ENCODE results near the gene CCDC134.
A peak's percentile ranks its signal among the peaks of the same experiment; 100 is the strongest.
"Not testable (repeated sequence)": the region's sequence is repeated elsewhere in the genome, so short reads cannot be mapped to it uniquely, and the experiment has no call there.

The CCDC134 gene

DNA sequence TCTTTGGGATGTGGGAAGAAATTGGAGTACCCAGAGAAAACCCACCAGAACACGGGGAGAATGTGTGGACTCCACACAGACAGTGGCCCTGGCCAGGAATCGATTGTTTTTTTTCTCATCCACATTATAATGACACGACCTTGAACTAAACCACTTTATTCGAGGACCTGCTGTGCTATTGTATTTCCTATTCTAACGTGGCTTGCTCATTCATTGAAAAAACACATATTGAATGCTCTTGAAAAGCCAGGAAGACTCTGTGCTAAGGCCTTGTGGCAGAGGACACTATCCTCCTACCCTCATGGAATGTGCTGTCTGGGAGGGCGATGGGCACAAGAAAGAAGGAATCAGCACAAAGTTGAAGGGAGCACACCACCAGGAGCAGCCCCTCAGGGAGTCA lies 23.3 kb downstream of the CCDC134 start:
- no peak for DNase-seq (ENCODE audit: low read depth)

GRCh38 chr22:41825376-41825775 lies 24.9 kb downstream of the CCDC134 start:
- DNase-seq (ENCODE audit: low read depth), result no peak

DNA sequence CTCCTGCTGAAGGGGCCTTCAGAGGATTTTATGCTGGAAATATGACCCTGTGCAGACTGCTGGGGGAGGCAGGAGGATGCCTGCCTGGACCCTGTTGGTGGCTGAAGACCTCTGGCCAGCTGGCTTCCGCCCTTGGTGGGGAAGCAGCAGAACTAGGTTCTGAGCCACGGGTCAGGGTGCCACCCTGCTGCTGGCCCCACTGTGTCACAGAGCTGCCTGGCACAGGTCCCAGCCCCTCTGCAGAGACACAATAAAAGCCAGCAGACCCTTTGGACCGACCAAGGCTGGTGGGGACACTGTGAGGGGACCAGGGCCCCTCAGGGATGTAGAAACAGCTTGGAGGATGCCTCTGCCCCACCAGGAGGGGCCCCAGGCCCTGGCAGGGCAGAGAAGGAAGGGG lies 25.5 kb downstream of the CCDC134 start:
- no peak for DNase-seq (ENCODE audit: low read depth)

DNA sequence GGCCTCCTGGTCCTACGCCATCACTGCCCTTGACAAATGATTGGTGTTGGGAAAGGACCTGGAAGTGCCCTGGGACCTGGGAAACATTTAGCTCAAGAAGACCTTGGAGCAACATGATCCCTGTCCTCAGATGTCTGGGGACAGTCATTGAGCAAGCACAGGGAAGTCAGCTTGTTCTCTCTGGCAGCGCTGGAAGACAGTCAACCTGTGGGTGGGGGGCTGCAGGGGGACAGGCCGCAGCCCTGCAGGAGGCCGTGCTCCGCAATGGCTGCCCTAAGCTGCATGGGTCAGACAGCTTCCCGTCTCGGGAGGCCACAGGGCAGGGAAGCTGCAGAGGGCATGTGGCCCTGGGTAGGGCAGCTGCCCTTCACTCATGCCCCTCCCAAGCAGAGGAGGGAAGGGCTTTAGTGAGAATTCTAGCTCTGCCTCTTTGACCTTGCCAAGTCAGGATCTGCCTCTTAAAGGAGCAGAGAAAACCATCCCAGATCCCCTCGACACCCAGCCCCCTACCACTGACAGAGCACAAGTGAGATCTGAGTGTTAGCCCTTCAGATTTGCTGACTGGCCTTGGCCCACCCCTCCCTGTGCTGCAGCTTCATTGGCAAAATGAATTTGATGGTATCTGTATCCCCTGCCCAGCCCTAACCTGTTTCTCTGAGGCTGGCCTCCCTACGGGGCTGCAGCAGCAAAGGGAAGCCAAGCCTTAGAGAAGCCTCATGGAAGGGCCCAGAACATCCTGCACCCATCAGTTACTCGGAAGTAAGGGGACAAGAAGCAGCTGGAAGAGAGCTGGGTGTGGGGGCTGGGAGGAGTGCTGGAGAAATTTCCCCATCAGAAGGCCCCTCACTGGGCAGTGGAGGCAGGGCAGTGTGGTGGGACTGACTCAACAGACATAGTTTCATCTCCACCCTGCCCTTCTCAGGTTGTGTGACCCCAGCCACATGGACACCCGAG lies 26.2 kb downstream of the CCDC134 start:
- no peak for DNase-seq (ENCODE audit: low read depth)

DNA sequence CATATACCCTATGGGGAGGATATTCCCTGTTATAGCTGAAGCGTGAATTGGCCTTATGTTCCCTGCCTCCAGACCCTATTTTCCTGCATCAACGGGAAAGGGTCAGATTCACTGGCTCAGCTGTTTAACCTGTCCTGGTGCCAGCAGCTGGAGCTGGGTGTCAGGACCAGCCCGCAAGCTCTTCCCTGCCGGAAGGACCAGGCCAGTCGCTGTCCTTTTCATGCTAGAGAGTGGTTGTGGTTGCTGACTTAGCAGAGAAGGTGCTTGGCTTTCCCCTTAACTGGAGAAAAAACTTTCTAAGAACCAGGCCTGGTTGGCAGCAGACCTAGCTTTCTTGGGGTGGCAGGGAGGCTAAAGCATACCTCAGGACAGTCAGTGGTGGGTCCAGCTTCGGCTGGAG lies 27.2 kb downstream of the CCDC134 start:
- no peak for DNase-seq (ENCODE audit: low read depth)

DNA sequence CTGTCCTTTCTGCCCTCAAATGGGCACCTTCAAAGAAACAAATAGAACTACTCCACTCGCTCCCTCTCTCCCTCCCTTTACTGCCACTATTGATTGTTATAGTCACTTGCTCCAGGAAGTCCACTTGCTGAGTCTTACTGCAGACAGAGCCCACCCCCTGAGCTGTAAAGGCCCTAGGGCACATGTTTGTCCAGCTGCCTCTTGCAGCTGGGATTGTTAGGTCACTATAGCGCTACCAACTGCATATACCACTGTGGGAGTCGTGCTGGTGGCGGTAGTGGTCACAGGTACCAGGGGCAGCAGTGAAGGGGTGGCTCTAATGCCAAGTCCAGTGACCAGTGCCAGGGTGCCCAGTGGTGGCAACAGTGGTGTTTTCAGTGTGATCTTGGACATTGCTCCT lies 28.0 kb downstream of the CCDC134 start:
- no peak for DNase-seq (ENCODE audit: low read depth)

- DNase-seq (ENCODE audit: low read depth), result no peak
Observed at GRCh38 chr22:41830174-41830573, 29.7 kb downstream of the CCDC134 start.

DNA sequence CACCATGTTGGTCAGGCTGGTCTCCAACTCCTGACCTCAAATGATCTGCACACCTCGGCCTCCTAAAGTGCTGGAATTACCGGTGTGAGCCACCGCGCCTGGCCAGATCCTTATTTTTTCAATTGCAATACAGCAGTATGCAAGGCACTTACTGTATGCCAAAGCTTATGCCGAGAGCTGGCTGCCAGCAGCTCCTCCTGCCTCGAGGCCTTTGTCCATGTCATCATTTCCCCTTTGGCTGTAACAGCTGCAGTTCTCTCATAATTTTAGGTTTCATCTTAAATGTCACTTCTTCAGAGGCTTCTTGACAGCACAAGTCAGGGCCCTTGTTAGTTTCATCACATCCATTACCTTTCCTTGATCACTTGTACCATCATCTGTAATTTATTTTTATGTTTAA lies 30.9 kb downstream of the CCDC134 start:
- no peak for DNase-seq (ENCODE audit: low read depth)

- no peak for DNase-seq (ENCODE audit: low read depth)
Observed at GRCh38 chr22:41831828-41832552, 31.5 kb downstream of the CCDC134 start.

- DNase-seq (ENCODE audit: low read depth), result peak; percentile 100
Observed at GRCh38 chr22:41832553-41833368, 32.3 kb downstream of the CCDC134 start, which contains the start of gene SREBF2. Gene SREBF2 (plus strand): TSS chr22:41833105. CDS start chr22:41833271, 166 bp downstream.

- peak; percentile 48 for DNase-seq (ENCODE audit: low read depth)
Observed at GRCh38 chr22:41833369-41834004, 33.0 kb downstream of the CCDC134 start.

DNA sequence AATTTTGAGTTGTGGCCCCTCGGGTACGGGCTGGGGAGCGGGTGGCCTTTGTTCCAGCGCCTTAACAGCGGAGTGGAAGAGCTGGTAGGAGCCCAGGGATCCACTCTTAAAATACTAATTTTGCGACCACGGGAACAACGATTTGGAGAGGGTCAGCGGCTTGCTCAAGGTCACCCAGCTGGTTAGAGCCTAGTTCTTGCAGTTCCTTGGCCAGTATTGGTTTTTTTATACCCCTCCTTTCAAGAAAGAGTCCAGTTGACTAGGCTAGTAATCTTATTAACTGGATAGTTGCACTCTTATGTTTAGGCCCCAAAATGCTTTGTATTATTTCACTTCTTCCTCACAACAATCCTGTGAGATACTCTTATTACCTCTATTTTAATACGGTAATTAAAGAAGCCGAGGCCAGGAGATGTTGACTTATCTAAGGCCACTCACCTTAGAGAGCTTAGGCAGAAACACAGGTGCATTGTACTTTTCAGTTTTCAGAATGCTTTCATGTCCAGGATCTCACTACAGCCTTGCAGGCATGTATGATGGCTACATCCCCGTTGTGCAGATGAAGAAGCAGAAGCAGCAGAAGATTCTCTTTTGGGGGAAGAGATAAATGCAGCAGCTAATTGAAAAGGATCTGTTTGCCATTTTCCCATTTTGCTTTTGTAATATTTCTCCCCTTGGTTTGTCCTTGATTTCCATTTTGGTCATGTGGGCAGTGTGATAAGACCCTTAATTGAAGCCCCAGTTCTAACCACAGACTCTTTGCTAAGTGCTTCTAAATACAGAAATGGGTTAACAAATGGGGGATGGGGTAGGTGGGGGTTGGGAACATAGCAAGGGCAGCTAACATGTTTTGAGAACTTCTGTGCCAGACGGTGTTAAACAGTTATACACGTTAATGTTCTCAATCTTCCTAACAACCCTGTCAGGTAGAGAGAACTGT lies 33.8 kb downstream of the CCDC134 start:
- no peak for DNase-seq (ENCODE audit: low read depth)

- not testable (repeated sequence) for DNase-seq (ENCODE audit: low read depth)
Observed at GRCh38 chr22:41835462-41835861, 35.0 kb downstream of the CCDC134 start.

DNA sequence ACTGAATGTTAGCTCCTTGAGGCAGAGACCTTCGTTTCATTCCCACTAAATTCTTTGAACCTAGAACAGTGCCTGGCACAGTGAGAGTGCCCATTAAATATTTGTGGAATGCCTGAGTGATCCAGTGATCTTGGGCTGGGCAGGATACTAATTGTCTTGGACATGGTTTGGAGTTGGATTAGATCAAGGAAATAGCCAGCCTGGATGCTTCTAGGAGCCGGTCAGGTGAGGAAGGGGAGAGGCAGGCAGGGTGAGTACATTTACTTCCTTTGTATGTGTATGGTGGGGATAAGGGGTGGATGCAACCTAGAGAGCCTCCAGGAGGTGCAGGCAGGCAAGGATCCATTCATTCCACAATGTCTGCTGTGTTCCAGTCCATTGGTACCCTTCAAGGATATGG lies 36.1 kb downstream of the CCDC134 start:
- no peak for DNase-seq (ENCODE audit: low read depth)

GRCh38 chr22:41838842-41839618 lies 38.6 kb downstream of the CCDC134 start:
- DNase-seq (ENCODE audit: low read depth), result no peak

- no peak for DNase-seq (ENCODE audit: low read depth)
Observed at GRCh38 chr22:41840216-41840615, 39.7 kb downstream of the CCDC134 start.

DNA sequence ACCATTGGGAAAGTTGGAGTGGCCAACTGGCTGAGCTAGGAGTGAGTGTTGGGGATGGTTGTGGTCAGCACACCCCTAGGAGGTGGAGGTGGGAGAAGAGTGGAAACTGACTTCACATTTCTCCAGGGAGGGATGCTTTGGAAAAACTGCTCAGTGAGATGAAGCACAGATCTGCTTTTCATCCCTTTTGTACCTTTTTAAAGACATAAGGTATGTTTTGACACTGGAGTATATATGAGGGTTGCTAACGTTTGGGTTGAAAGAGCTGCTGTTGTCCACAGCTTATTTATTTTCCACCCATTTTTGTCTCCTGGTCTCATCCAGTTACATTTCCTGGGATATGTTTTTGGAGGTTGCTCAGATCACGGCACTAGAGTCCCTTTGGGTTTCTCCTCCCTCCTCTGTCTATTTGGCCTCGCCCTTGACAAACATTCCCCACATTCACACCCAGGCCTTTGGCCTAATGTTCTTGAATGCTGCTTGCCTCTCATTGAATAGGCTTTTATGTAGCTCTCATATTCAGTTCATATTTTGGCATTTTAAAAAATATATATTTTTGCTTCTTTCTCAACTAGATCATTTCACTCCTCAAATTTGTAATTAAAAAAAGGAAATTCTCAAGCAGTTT lies 40.7 kb downstream of the CCDC134 start:
- DNase-seq (ENCODE audit: low read depth), result no peak

- DNase-seq (ENCODE audit: low read depth), result no peak
Observed at GRCh38 chr22:41842996-41843970, 42.8 kb downstream of the CCDC134 start.
